GM18861 (cell line): Measurements from ENCODE around the gene STK35.

ENCODE experiments used
- ATAC-seq: cut with Tn5 transposase; IDR thresholded peaks from one replicate; pipeline ENCODE4 v1.9.1; 2021; ENCODE audit not compliant: unreplicated experiment

STK35 gene

GRCh38 chr20:2103461-2104153 lies 2.0 kb downstream of the STK35 start:
- no peak for ATAC-seq

- ATAC-seq = no peak
Observed at GRCh38 chr20:2104236-2104635, 2.6 kb downstream of the STK35 start.

GRCh38 chr20:2108498-2108897 lies 6.9 kb downstream of the STK35 start:
- no peak for ATAC-seq

GRCh38 chr20:2108987-2109386 lies 7.4 kb downstream of the STK35 start:
- no peak for ATAC-seq

- no peak for ATAC-seq
Observed at GRCh38 chr20:2109425-2110210, 8.0 kb downstream of the STK35 start.

GRCh38 chr20:2112910-2113309 lies 11.3 kb downstream of the STK35 start:
- ATAC-seq = no peak

GRCh38 chr20:2114127-2114959 lies 12.7 kb downstream of the STK35 start:
- no peak for ATAC-seq

- no peak for ATAC-seq
Observed at GRCh38 chr20:2114990-2115681, 13.5 kb downstream of the STK35 start.

GRCh38 chr20:2116170-2116940 lies 14.7 kb downstream of the STK35 start:
- ATAC-seq = no peak

- no peak for ATAC-seq
Observed at GRCh38 chr20:2118783-2119182, 17.2 kb downstream of the STK35 start.

GRCh38 chr20:2122936-2123335 lies 21.3 kb downstream of the STK35 start:
- ATAC-seq = no peak

GRCh38 chr20:2123720-2124119 lies 22.1 kb downstream of the STK35 start:
- no peak for ATAC-seq

GRCh38 chr20:2124564-2125213 lies 23.1 kb downstream of the STK35 start:
- no peak for ATAC-seq

GRCh38 chr20:2125474-2126112 lies 24.0 kb downstream of the STK35 start:
- ATAC-seq = no peak

- no peak for ATAC-seq
Observed at GRCh38 chr20:2127238-2127637, 25.6 kb downstream of the STK35 start.

- no peak for ATAC-seq
Observed at GRCh38 chr20:2128542-2128941, 26.9 kb downstream of the STK35 start.

GRCh38 chr20:2130062-2130591 lies 28.5 kb downstream of the STK35 start:
- no peak for ATAC-seq

GRCh38 chr20:2130683-2131082 lies 29.1 kb downstream of the STK35 start:
- no peak for ATAC-seq

- ATAC-seq = no peak
Observed at GRCh38 chr20:2131366-2131765, 29.7 kb downstream of the STK35 start.
